ENCODE data around the gene KLHL36.

The KLHL36 gene

GRCh38 chr16:84638231-84638806 is 10.0 kb upstream of the KLHL36 start:
- CTCF ChIA-PET, result interaction anchor here (1.2 to 3.7 kb wide), 8 partner anchors 9 to 132 kb away, joined by 3 to 21 read pairs (median 6); no protein-coding TSS in a partner anchor
- TF ChIP-seq, protein P1, sequence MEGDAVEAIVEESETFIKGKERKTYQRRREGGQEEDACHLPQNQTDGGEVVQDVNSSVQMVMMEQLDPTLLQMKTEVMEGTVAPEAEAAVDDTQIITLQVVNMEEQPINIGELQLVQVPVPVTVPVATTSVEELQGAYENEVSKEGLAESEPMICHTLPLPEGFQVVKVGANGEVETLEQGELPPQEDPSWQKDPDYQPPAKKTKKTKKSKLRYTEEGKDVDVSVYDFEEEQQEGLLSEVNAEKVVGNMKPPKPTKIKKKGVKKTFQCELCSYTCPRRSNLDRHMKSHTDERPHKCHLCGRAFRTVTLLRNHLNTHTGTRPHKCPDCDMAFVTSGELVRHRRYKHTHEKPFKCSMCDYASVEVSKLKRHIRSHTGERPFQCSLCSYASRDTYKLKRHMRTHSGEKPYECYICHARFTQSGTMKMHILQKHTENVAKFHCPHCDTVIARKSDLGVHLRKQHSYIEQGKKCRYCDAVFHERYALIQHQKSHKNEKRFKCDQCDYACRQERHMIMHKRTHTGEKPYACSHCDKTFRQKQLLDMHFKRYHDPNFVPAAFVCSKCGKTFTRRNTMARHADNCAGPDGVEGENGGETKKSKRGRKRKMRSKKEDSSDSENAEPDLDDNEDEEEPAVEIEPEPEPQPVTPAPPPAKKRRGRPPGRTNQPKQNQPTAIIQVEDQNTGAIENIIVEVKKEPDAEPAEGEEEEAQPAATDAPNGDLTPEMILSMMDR (IDR thresholded peaks at IDR 0.05; ENCODE audit: control extremely low read depth, extremely low read depth, low read depth, missing control alignments), result no peak
- no peak for DNase-seq (ENCODE audit: extremely low spot score)
- POLR2A ChIA-PET, result no interaction called here

DNA sequence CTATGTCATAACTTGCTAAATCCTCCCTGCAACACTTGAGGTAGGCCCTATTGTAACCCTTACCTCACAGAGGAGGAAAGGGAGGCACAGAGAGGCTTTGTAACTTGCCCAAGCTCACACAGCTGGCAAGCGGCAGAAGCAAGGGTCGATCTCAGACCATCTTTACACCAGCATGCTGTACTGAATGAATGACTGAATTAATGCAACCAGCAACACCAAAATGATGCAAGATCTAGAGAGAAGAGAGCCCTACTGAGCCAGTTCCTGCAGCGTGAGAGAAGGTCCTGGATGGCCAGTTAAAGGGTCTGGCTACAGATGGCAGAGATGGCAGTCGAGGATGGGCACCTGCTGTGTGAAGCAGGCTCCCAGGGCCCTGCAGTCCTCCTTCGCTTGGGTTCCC is 8.2 kb upstream of the KLHL36 start:
- CTCF ChIA-PET, result interaction anchor here (1.2 kb wide), 1 partner anchor 38 kb away, joined by 3 read pairs; no protein-coding TSS in a partner anchor
- POLR2A ChIA-PET, result no interaction called here
- TF ChIP-seq, protein P1 (IDR thresholded peaks at IDR 0.05; ENCODE audit: control extremely low read depth, extremely low read depth, low read depth, missing control alignments), result no peak
- no peak for DNase-seq (ENCODE audit: extremely low spot score)

GRCh38 chr16:84641643-84642358 is 6.5 kb upstream of the KLHL36 start:
- ChIA-PET POLR2A (interaction anchor here (0.6 kb wide), 1 partner anchor 86 kb away, joined by 3 read pairs; no protein-coding TSS in a partner anchor), CTCF (interaction anchor here (0.8 to 2.8 kb wide), 10 partner anchors 15 to 329 kb away, joined by 3 to 7 read pairs (median 4); no protein-coding TSS in a partner anchor)
- TF ChIP-seq, protein P1 (IDR thresholded peaks at IDR 0.05; ENCODE audit: control extremely low read depth, extremely low read depth, low read depth, missing control alignments), result no peak
- no peak for DNase-seq (ENCODE audit: extremely low spot score)

DNA sequence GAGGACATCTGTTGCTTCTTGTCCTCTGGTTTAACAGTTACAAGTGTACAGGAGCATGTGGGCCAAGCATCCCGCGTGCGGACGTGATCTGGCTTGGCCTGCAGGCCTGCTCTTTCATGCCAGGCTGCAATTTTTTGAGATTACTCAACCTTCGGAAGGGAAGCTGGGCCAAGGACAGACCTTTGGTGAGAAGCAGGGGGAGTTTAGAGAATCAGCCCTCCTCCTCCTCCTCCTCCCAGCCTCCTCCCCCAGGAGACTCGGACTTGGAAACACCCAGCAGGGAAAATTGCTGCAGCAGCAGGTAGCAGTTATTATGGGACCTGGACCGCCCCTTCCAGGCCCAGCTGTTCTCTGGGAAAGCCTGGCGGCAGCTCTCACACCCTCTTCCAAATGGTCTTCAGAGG is 5.1 kb upstream of the KLHL36 start:
- ChIA-PET CTCF (interaction anchor here (1.1 to 4.3 kb wide), 4 partner anchors 20 to 328 kb away, joined by 3 to 23 read pairs (median 6); no protein-coding TSS in a partner anchor), POLR2A (no interaction called here)
- DNase-seq (ENCODE audit: extremely low spot score), result no peak
- TF ChIP-seq, protein P1 (IDR thresholded peaks at IDR 0.05; ENCODE audit: control extremely low read depth, extremely low read depth, low read depth, missing control alignments), result no peak

- CTCF ChIA-PET, result interaction anchor here (1.1 to 4.3 kb wide), 4 partner anchors 21 to 327 kb away, joined by 3 to 23 read pairs (median 6); no protein-coding TSS in a partner anchor
Observed at GRCh38 chr16:84643674-84644073, 4.6 kb upstream of the KLHL36 start.

More at GRCh38 chr16:84643674-84644073, 4.6 kb upstream of the KLHL36 start:
- no peak for DNase-seq (ENCODE audit: extremely low spot score)
- POLR2A ChIA-PET, result no interaction called here
- TF ChIP-seq, protein P1 (IDR thresholded peaks at IDR 0.05; ENCODE audit: control extremely low read depth, extremely low read depth, low read depth, missing control alignments), result no peak
